Cerebellar cortex (tissue), 1 donor: ENCODE data around the gene TMEM190.
A peak's percentile ranks its signal among the peaks of the same experiment; 100 is the strongest.

ENCODE experiments used
- DNase-seq: peaks from one replicate; pipeline ENCODE4 v3.0.0-alpha.2; 2015; ENCODE audit warnings: low spot score

TMEM190 gene

GRCh38 chr19:55352040-55352439, 24.6 kb upstream of the TMEM190 start:
- no peak for DNase-seq

- DNase-seq: no peak
Observed at GRCh38 chr19:55352549-55353145, 24.0 kb upstream of the TMEM190 start.

DNA sequence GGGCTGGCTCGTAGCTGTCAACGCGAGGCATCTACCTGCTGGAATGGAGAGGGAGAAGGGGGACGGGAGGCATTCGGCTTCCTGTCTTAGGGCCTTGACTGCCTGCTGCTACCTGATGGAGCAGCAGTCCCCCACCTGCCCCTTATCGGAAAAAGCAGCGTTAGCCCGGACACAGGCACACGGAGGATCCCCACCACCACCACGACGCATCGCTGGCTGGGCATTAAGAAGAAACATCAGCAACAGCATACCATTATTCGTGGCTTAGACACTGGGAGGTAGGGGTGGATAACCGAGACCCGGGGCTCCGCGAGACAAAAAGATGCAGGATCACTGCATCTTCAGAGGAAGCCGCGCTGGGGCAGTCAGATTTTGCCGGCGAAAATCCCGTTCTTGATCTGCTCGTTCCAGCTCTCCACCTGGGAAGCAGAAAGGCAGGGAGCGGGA, 23.2 kb upstream of the TMEM190 start:
- DNase-seq: no peak

GRCh38 chr19:55353803-55354697, 22.6 kb upstream of the TMEM190 start:
- DNase-seq: peak; percentile 49

DNA sequence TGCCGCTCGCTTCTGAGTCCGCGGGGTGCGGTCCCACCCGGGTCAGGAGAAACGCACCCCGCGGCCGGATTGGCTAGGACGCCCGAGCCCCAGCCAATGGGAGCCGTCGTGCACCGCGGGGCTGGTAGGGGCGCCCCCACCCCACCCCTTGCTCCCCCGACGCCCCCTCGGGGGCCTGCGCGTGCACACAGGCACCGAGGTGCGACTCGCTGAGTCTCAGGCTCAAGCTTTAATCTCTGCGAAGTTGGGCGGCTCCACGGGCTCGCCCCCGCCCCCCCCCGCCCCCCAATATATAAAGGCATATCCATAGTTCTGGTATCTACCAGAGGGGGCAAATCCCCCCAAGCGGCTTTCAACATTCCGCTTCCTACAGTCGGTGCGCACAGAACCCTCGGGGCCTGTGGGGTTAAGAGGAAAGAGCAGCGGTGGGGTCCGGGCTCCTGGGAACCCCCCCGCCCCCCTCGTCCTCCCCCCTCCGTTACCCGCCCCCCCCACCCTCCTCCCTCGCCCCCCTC, 21.9 kb upstream of the TMEM190 start, which contains the start of gene COX6B2:
TSS of gene COX6B2 (minus strand) at position 22 of the 515 bp plus-strand sequence. CDS start 198 bp downstream, outside the sequence.
- DNase-seq: no peak

DNA sequence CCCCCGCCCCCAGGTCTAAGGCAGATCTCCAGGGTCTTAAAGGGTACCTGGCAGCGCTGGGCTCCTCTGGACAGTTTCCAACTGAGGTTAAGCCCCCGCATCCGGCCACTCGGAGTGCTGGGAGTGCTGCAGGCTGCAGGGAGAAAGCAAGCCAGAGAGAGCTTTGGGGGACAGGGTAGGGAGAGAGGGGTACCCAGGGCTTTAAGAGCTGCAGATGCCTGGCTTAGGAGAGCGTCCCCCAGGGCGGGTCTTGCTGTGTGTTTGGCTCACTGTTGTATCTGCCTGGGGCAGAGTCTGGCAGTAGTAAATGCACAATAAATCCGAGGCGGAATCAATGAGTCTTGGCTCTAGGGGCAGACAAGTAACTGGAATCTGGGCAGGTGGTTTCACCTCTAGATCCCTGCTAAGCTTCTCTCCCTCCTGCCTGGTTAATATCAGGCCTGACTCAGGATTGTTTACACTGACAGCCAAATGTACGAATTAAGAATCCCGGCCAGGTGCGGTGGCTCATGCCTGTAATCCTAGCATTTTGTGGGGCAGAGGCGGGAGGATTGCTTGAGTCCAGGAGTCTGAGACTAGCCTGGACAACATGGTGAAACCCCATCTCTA, 21.3 kb upstream of the TMEM190 start:
- peak; percentile 33 for DNase-seq

DNA sequence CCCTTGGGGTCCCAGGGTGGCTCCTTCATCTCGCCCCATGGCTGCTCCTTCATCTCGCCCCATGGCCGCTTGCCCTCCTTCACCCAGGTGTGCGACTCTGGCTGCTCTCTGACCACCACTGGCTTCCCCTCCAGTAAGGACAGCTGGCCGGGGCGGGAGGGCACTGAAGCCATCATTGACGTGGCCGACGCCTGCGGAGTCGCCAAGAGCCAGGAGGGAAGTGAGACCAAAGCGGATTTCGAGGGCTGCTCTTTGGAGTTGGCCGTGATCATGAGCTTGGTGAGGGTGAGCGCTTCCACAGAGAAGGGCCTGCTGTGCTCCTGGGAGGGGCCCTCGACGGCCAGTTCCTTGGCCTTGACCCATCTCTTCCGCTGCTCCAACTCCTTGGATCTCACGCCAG, 18.1 kb upstream of the TMEM190 start:
- DNase-seq: no peak

DNA sequence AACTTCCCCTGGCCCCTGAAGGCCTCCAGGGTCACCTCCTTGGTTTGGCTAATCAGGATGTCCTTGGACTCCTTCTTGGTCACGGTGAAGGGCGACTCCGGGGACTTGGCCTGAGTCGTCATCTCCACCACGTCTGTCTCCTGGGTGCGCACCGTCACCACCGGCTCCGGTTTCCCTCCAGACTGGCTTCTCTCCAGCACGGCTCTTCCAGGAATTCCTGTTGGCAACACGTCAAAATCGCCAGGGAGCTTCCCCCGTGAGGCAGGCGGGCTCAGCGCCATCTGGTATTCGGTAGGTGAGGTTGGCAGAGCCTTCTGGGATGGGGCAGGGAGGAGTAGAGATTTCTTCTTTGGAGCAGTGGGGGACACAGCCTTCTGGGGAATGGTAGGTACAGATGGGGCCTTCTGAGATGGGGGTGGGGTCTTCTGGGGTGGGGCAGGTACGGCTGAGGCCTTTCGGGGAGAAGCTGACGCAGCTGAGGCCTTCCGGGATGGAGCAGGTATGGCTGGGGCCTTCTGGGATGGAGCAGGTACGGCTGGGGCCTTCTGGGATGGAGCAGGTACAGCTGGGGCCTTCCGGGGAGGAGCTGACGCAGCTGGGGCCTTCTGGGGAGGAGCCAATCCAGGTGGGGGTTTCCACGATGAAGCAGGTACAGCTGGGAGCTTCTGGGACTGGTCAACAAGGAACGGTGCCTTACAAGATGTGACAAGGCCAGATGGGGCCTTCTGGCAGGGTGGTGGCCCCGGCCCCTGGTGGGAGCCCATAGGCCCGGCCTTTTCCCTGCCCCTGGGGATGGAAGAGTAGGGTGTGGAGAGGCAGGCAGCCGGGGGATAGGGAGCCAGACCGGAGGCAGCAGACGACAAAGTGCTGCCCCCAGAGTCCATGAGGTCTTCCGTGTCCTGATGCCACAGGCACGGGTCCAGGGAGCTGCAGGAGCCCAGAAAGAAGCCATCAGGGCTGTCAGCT, 17.4 kb upstream of the TMEM190 start:
- DNase-seq: no peak

DNA sequence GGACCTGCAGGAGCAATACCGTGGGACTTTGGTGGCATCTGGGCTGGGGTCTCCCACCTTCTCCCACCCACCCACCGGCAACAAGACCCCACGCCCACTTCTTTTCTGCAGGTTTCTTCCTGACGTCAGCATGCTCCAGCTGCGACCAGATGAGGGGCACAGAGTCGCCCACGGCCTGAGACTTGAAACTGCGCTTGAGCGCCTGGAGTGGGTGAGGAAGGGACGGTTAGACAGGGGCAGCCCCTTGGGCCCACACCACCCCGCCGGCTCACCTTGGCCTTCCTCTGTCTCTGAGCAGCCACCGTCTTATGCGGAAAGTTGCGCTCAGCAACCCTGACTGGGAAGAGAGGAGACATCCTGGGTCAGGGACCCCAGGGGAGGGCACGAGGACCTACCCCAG, 15.7 kb upstream of the TMEM190 start:
- DNase-seq: no peak

GRCh38 chr19:55362174-55362989, 14.2 kb upstream of the TMEM190 start:
- DNase-seq: no peak

DNA sequence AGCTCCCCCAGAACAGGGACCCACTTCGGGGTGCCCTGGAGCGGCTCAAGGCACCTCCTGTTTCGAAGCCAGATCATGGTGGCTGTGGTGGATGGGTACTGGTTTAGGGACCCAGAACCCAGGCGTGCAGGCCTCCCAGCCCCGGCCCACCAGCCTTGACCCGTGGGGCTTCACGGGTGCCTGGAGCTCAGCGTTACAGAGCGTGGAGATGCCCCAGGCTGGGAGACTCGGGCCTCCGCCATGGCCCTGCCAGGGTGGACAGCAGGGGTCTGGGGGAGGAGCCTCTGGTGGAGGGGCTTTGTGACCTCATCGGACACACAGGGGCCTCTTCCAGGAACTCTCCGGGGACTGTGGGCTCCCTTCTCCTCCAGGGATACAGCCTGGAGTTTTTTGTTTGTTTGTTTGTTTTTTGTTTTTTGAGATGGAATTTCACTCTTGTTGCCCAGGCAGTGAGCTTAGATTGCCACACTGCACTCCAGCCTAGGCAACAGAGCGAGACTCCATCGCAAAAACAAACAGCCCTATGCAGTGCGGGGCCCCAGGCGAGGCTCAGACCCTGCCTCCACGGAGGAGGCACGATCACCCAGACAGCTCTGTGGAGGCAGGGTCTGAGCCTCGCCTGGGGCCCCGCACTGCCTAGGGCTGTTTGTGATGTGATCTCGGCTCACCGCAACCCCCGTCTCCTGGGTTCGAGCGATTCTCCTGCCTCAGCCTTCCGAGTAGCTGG, 13.5 kb upstream of the TMEM190 start, which contains the start of gene GARIN5B:
TSS of gene GARIN5B (minus strand) at position 271 of the 727 bp plus-strand sequence. CDS start at position 77, 194 bp downstream.
- DNase-seq: no peak

DNA sequence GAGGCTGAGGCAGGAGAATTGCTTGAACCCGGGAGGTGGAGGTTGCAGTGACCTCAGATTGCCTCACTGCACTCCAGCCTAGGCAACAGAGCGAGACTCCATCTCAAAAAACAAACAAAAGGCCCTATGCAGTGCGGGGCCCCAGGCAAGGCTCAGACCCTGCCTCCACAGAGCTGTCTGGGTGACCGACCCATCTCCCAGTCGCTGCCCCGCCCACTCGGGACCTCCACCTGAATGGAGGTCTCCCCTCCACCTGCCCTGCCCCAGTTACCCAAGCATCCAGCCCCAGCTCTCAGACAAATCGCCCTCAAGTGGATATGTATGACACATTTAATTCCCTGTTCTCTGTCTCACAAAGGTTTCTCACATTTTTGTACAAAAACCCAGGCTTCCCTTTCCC, 11.4 kb upstream of the TMEM190 start:
- DNase-seq: no peak

DNA sequence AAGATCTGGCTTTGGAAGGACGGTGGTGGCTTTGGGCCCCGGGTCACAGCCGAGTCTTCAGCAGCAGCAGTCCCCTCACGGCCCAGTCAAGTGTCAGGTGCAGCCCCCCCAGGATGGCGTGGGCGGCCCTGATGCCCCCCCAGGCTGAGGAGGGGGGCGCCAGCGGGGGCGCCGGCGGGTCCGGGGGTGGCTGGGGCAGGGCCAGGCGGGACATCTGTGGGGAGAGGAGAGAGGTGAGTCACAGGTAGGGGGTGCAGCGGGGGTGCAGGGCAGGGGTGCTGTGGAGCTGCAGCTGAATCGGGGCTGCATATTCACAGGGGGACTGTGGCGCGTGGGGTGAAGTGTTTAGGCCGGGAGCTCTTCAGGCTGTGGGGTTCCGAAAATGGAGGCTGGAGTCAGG, 10.7 kb upstream of the TMEM190 start:
- DNase-seq: no peak

GRCh38 chr19:55366790-55367189, 9.8 kb upstream of the TMEM190 start:
- DNase-seq: no peak

GRCh38 chr19:55368106-55368505, 8.5 kb upstream of the TMEM190 start:
- no peak for DNase-seq

- no peak for DNase-seq
Observed at GRCh38 chr19:55368701-55369563, 7.7 kb upstream of the TMEM190 start.

DNA sequence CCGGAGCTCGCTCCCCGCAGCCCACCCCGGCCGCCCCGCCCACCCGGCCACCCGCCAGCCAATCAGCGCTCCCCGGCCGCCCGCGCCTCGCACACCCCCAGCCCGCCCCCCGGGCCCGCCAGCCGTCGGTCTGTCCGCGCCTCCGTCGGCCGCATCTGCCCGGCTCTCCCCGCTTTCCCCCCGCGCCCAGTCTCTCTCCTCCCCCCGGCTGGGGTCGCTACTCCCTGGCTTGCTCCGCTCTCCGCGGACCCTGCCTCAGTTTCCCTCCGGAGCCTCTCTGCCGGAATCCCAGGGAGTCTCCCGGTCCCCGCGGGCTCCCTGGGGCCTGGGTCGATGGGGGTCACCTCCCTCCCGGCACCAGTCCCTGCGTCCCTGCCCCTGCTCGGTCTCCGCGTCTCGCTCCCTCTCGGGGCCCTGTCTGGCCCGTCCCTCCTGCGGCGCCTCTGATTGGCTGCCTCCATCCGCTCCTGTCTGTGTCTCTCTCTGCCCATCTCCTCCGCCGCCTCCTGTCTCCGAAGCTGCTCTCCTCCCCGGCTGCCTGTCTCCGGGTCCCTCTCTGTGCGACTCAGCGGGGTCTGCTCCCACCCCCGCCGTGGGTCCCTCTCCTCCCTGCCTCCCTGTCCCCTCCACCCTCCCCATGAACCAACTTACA, 6.8 kb upstream of the TMEM190 start:
- peak; percentile 63 for DNase-seq

DNA sequence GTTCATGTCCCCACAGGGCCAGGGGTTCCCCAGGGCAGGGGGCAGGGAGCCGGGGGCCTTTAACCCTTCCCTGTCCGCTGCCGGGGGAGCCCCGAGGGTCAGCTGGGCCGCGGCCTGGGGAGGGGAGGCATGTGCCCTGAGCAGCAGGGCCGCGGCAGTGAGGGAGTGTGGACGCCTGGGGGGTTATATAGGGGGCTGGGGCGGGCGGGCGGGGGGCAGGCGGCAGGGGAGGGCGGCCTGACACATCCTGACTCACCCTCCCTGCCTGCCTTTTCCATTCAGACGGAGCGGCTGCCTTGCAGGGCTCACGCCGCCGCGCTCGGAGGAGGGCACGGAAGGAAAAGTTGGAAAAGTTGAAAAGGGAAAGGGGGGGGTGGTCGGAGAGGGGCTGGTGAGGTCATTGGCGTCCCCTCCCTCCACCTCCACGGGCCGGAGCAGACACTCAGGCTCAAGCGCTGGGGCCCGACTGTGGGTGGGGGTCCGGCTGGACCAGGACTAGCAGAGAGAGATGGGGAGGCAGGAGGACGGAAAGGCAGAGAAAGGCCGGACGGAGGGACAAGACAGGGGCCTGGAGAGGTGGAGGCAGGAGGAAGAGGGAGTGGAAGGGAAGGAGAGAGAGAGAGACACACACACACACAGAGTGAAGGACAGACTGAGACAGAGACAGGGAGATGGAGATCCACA, 6.2 kb upstream of the TMEM190 start, which contains the start of gene IL11:
TSS of gene IL11 (minus strand) at position 159 of the 684 bp plus-strand sequence. CDS start at position 6, 153 bp downstream.
- DNase-seq: no peak
